HG02870 (cell line): ENCODE measurements around the gene CASP7.
"Not testable (repeated sequence)": the region's sequence is repeated elsewhere in the genome, so short reads cannot be mapped to it uniquely, and the experiment has no call there.

Experiments
- ATAC-seq: cut with Tn5 transposase; IDR thresholded peaks from one replicate; pipeline ENCODE4 v1.9.1; 2021; ENCODE audit warnings: mild to moderate bottlenecking, moderate library complexity; ENCODE audit not compliant: unreplicated experiment

CASP7 gene

DNA sequence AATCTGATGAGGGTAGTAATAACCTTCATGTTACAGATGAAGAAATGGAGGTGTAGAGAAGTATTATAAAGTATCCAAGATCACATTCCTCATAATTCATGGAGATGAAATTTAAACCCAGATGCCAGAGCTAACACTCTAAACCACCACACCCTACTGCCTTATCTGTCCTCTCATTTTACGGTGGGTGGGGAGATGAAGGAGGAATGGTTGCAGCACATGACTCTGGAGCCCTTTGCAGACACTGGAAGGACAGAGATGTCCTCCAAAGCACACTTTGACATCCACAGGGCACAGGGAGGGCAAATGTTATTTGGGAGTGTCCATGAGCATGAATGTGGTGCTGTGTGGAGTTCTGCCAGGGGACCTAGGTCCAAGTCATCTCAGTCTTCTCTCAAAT, 72.8 kb downstream of the CASP7 start:
- ATAC-seq, result no peak

- no peak for ATAC-seq
These were observed 73.4 kb downstream of the CASP7 start for GRCh38 chr10:113753020-113753692.

GRCh38 chr10:113754125-113754524, 74.4 kb downstream of the CASP7 start:
- no peak for ATAC-seq

DNA sequence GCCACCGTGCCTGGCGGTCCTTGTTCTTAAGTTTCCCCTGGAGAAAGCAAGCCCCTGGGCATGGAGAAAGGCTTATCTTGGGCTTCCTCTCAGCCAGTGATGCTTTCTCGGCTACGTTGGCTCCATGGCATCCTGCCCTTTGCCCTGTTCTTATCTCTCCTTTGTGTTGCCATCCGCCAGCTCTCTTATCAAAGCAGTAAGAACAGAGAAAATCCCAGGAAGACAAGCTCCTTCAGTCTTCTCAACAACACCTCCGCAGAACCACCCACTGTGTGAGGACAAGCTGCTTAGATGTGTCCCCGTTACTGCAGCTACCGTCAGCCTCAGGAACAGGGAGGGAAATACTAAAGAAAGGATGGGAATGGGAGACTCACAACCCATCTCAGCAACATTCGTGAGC, 75.1 kb downstream of the CASP7 start:
- no peak for ATAC-seq

GRCh38 chr10:113756940-113757543, 77.3 kb downstream of the CASP7 start:
- no peak for ATAC-seq

GRCh38 chr10:113762083-113762482, 82.4 kb downstream of the CASP7 start:
- no peak for ATAC-seq

DNA sequence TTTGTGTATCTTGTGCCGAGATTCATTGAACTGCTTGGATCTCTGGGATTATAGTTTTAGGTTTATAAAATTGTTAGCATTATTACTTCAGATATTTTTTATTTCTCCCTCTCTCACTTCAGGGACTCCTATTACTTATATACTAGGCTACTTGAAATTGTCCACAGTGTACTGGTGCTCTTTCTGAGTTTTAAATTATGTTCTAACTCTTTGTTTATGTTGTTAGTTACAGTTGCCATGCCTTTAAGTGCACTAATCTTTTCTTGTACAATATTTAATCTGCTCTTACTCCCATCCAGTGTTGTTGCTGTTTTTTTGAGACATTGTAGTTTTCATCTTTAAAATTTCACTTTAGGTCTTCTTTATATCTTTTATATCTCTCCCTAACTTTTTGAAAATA, 84.9 kb downstream of the CASP7 start:
- ATAC-seq, result no peak

DNA sequence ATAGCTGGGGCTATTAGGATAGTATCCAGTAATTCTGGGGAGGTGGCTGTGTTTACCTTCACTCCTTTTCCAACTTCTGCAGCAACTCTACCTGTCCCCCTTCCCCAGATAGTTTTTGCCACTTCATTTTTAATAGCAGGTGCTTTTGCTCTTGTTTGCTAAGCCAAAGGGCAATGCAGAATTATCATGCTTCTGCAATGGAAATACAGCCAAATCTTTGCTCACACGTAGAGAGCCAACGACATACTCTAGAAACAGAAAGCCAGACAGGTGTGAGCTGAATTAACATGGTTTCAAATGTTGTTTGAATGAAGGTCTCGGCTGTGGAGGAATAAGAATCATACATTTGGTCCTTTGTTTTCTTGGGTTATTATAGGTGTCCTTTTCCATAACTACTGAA, 86.2 kb downstream of the CASP7 start:
- ATAC-seq, result no peak

DNA sequence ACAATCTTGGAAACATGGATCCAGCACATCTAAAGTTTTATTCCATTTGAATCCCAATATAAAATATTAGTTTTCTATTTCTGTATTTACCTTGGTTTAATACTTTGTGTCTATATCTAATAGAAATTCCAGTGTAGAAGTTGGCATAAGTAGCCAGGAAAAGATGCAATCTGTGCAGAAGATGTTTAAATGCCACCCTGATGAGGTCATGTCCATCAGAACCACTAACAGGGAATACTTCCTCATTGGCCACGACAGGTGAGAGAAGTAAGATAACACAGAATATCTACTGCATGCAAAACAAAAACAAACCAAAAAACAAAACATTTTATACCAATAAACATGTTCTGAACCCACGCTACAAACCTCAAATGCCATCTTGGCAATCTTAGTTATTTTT, 87.5 kb downstream of the CASP7 start:
- ATAC-seq, result no peak

DNA sequence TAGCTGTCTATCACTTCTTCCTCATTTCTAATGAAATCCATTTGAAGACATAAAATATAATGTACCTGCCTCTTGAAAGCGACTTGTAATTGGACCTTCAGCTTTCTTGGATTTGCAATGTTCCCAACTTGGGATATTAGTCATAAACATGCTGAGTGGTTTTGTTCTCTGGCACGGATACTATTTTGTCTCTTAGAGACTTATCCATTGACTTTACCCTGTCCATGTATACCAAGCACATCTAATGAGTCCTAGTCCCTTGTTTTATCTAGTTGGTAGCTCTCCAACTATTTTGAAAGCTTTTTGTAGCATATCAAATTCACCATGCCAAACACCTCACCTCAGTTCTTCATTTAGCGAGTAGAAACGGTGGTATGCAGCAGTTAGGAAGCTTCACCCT, 90.6 kb downstream of the CASP7 start:
- no peak for ATAC-seq

DNA sequence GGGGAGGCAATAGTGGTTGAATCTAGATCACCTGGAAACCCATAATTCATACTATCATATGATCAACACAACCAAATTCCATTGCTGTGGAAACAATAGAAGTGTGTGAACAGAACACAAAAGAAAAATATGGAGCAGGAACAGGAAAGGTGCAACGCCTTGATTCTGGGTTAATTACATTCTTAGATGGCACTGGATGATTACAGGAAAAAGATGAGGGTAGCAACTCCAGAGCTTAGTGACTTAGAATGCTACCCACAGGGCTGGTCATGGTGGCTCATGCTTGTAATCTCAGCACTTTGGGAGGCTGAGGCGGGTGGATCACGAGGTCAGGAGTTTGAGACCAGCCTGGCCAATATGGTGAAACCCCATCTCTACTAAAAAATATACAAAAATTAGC, 91.4 kb downstream of the CASP7 start:
- not testable (repeated sequence) for ATAC-seq

DNA sequence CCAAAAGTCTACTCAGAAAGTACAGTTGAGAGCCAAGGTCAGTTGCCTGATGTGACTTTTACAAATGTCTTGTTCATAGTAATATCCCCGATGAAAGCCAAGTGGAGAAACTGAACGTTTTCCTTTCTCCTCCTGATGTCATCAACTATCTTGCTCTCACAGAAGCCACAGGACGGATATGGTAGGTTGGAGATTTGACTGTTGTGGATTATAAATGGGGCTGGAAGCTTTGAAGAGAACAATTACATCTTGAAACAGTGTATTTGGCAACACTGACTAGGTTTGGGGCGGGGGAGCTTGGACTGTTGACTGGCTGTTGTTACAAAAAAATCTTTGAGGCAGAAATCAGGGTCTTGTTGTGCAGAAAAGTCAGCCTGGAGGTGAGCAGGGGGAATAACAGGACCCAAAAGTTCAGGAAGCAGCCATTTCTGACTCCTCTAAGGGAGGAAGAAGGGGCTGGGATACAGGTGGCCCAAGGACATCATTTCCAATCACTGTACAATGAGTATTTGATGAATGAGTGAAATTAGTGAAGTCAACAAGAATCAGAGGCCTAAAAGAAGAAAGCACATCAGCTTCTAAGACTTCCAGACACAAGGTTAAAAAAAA, 96.1 kb downstream of the CASP7 start:
- no peak for ATAC-seq

- ATAC-seq, result no peak
These were observed 96.8 kb downstream of the CASP7 start for GRCh38 chr10:113776553-113776952.
